Lower lobe of right lung (tissue), 2 donors: ENCODE measurements around the gene SLC8A1. TPM values are rescaled to one million over a fixed set of nuclear protein-coding genes. Genes with fewer than 3 reads are reported as not detected.
A peak's percentile ranks its signal among the peaks of the same experiment; 100 is the strongest.

ENCODE experiments used
- ATAC-seq, 2 donors: fragments of 200-7000 bp; cut with Tn5 transposase; one replicate each; pipeline ENCODE4 v1.9.1; 2020 to 2022; ENCODE audit warnings: mild to moderate bottlenecking in 2 of 2, moderate library complexity in 2 of 2
- DNase-seq: peaks from one replicate; pipeline ENCODE4 v3.0.0-alpha.2; 2020
- H3K27ac ChIP-seq: fragments of 200-600 bp; one replicate; pipeline ENCODE4 v1.8.0; 2022
- H3K27me3 ChIP-seq: fragments of 200-600 bp; one replicate; pipeline ENCODE4 v1.8.0; 2022; ENCODE audit warnings: low read depth
- H3K36me3 ChIP-seq: fragments of 200-600 bp; one replicate; pipeline ENCODE4 v1.8.0; 2022; ENCODE audit warnings: mild to moderate bottlenecking
- H3K4me1 ChIP-seq: fragments of 200-600 bp; one replicate; pipeline ENCODE4 v1.8.0; 2022
- H3K4me3 ChIP-seq: fragments of 200-600 bp; one replicate; pipeline ENCODE4 v1.8.0; 2022; ENCODE audit warnings: mild to moderate bottlenecking
- H3K9me3 ChIP-seq: fragments of 200-600 bp; one replicate; pipeline ENCODE4 v1.8.0; 2022
- intact Hi-C: fragments of 100-400 bp; cut with DNase I; formaldehyde crosslinking; loops from one replicate; pipeline ENCODE4 v1.11.0; 2022
- long read RNA-seq: library from polyadenylated mRNA; unstranded; transcript quantifications from one replicate; pipeline ENCODE4 v2.0.0, GENCODE V29; 2021
- total RNA-seq: library from RNA; stranded (reverse); fragmentation: NEBNext Ultra II Directional; extraction: Animal tissue kit (Norgen Biotek cat#: 25700); gene quantifications from one replicate; pipeline ENCODE4 v1.2.1, GENCODE V29; 2021
- TF ChIP-seq, protein P1 (sequence below): fragments of 200-600 bp; IDR thresholded peaks from one replicate; pipeline ENCODE4 v1.8.0; 2022; ENCODE audit warnings: antibody characterized with exemption, mild to moderate bottlenecking
- donor health status: DM: no; HTN: yes; CAD: no; lungs with severe emphysema.

Gene SLC8A1
- total RNA-seq = 58.5 TPM
- long read RNA-seq, partial matches to known transcripts = 1 of 22 reads
- long read RNA-seq, other reads (novel, unspliced or antisense) = 21 of 22 reads

DNA sequence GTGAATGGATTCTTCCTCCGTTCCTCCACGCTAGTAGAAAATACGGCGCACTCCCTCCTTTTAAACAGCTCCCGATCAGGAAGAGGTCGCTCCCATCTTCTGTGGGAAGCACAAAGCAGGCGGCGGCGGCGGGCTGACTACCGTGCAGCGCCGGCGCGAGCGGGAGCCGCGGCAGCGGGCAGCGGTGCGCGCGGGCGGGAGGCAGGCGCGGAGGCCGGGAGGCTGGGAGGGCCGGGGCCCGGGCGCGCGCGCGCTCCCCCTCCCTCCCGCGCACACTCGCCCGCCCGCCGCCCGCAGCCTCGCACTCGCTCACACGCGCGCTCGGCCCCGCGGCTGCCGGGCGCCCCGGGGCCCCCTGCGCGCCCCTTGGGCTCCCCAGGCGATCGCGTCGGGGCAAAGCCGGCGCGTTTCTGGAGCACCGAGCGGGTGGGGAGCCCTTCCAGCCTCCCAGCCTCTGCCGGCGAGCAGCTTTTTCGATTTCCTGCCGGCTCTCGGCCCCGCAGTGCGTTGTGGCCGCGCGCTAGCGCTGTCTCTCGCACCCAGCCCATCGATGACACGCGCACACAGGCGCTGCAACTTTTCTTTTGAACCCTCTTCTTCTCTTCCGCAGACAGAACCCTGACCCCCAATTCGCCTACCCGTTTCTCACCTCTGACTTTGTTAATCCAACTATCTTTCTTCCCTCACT lies at the start of gene SLC8A1:
SLC8A1 (minus strand) TSS at position 173 of the 688 bp plus-strand sequence.
- no peaks in the 10 kb centered on the region for H3K9me3 ChIP-seq
- no peaks in the 10 kb centered on the region for H3K27me3 ChIP-seq
- peaks cover 26% of the 10 kb centered on the region for H3K4me1 ChIP-seq
- intact Hi-C loops = no loop called here
- peak; percentile 46 to 52 for ATAC-seq
- TF ChIP-seq, protein P1, sequence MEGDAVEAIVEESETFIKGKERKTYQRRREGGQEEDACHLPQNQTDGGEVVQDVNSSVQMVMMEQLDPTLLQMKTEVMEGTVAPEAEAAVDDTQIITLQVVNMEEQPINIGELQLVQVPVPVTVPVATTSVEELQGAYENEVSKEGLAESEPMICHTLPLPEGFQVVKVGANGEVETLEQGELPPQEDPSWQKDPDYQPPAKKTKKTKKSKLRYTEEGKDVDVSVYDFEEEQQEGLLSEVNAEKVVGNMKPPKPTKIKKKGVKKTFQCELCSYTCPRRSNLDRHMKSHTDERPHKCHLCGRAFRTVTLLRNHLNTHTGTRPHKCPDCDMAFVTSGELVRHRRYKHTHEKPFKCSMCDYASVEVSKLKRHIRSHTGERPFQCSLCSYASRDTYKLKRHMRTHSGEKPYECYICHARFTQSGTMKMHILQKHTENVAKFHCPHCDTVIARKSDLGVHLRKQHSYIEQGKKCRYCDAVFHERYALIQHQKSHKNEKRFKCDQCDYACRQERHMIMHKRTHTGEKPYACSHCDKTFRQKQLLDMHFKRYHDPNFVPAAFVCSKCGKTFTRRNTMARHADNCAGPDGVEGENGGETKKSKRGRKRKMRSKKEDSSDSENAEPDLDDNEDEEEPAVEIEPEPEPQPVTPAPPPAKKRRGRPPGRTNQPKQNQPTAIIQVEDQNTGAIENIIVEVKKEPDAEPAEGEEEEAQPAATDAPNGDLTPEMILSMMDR = no peak
- H3K27ac ChIP-seq = peak within 1 kb of the TSS; percentile 81
- peak; percentile 55 for DNase-seq
- no peaks in the 10 kb centered on the region for H3K36me3 ChIP-seq
- peak within 1 kb of the TSS; percentile 64 for H3K4me3 ChIP-seq

DNA sequence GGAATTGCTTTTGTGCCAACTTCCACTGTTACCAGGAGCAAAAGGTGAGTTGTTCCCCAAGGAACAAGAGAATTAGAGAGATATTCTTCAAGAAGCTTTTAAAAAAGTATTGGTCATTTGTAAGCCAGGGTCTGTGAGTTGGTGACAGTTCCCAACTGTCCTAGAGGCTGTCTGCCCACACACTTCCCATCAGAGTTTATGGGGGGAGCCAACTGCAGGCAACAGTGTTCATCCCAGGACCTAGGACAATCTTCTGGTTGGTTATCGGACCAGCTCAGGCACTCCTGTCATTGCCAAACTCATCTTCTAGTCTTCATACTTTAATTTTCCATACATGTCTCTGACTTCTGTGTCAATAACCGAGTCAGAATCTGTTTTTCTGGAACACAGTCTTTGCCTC lies 47.5 kb upstream of the SLC8A1 start:
- TF ChIP-seq, protein P1 = no peak
- no peaks in the 10 kb centered on the region for H3K36me3 ChIP-seq
- no peaks in the 10 kb centered on the region for H3K9me3 ChIP-seq
- H3K27ac ChIP-seq = no peak overlapping the region
- intact Hi-C loops = no loop called here
- no peaks in the 10 kb centered on the region for H3K27me3 ChIP-seq
- ATAC-seq (no peak), DNase-seq (no peak)
- no peak overlapping the region for H3K4me3 ChIP-seq
- no peaks in the 10 kb centered on the region for H3K4me1 ChIP-seq

DNA sequence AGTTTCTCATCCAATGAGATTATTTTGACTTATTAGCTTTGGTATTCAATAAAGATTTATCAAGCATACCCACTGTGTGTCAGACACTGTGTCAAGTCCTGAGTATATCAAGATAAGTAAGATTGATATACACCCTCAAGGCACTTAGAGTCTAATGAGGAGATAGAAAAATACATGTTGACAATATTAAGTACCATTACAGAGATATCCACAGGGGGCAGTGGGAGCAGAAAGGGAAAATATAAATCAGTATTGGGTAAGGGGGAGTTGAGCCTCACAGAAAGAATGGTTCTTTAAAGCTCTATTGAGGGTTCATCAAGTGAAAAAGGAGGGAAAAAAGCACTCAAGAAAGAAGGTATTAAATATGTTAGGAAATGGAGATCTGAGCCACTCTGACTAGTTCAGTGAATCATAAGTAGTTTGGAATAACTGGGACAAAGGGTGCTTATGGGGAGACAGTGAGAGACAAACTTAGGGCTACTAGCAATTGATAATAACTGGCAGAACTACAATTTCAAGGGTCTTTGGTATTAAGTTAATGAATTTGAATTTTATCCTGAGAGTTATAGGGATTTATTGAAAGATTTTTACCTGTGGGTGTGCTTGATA lies 45.5 kb upstream of the SLC8A1 start:
- ATAC-seq = no peak
- Histone ChIP-seq H3K36me3 (no peaks in the 10 kb centered on the region), H3K27ac (no peak overlapping the region), H3K27me3 (no peaks in the 10 kb centered on the region), H3K9me3 (no peaks in the 10 kb centered on the region), H3K4me1 (no peaks in the 10 kb centered on the region), H3K4me3 (no peak overlapping the region)
- no peak for DNase-seq
- intact Hi-C loops = no loop called here
- TF ChIP-seq, protein P1 = no peak

DNA sequence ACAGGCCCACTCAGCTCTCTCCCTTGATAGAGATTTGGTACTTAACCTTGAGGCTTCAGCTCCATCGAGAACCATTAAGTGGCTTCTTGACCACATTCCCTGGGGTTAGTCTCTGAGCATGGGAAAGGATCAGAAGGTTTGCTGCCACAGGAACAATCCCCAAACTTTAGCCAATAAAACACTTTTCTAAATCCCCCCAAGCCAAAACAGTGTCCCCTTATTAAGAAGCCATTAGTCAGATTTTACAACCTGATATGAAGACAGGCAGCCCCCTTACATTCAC lies 37.7 kb upstream of the SLC8A1 start:
- no peaks in the 10 kb centered on the region for H3K27me3 ChIP-seq
- intact Hi-C loops = no loop called here
- no peaks in the 10 kb centered on the region for H3K9me3 ChIP-seq
- H3K4me3 ChIP-seq = peak overlapping the region; percentile 50
- H3K27ac ChIP-seq = peak overlapping the region; percentile 72
- DNase-seq = no peak
- TF ChIP-seq, protein P1 = no peak
- ATAC-seq = no peak
- no peaks in the 10 kb centered on the region for H3K36me3 ChIP-seq
- peaks cover 18% of the 10 kb centered on the region for H3K4me1 ChIP-seq

DNA sequence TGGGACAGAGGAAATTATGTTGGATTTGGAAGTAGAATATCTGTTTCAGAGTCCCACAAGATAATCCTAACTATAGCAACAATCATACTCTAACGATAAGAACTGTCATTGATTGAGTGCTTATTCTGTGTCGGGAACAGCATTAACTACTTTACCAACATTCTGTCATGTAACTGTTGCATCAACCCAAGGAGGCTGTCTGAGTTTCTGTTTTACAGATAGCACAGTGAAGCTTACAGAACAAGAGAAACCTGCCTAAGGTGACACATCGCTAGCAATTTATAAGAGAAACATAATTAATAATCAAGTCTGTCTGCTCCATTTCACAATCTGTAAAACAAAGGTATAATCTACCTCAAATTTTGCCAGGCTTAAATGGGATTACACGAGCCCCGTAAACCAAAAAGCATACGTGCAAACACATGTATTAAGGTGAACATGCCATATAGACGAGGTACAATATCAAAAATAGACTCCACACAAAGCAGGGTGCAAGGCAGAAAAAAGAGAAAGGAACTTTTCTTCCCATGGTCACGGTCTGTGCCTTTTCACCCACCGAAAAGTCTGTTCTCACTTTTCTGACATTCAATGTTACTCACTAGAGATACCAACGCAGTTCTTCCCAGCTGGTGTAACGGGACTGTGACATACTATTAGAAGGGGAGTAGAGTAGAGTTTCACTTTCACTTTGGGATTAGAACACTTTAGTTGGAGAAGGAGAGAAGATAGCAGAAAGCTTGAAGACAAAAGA lies 37.2 kb upstream of the SLC8A1 start:
- H3K27ac ChIP-seq = peak overlapping the region; percentile 72
- ATAC-seq (peak; percentile 66 to 70), DNase-seq (no peak)
- H3K36me3 ChIP-seq = no peaks in the 10 kb centered on the region
- H3K4me1 ChIP-seq = peaks cover 18% of the 10 kb centered on the region
- H3K4me3 ChIP-seq = peak overlapping the region; percentile 50
- TF ChIP-seq, protein P1 = no peak
- intact Hi-C loops = no loop called here
- no peaks in the 10 kb centered on the region for H3K9me3 ChIP-seq
- no peaks in the 10 kb centered on the region for H3K27me3 ChIP-seq
